ENCODE data around the gene NAT8L.

Gene NAT8L

GRCh38 chr4:2061186-2062131 lies 2.3 kb downstream of the NAT8L start:
- FAIRE-seq (no peak), DNase-seq (ENCODE audit: insufficient read length) (no peak)
- TF ChIP-seq POLR2AphosphoS5 (IDR thresholded peaks at IDR 0.05; ENCODE audit: low read depth, low read length) (no peak), TAF1 (IDR thresholded peaks at IDR 0.05; ENCODE audit: borderline replicate concordance, low read depth, low read length) (no peak), POLR2A (IDR thresholded peaks at IDR 0.05; ENCODE audit: low read depth, low read length) (no peak)

GRCh38 chr4:2062168-2062807 lies 3.2 kb downstream of the NAT8L start:
- FAIRE-seq (no peak), DNase-seq (ENCODE audit: insufficient read length) (no peak)
- no peak for TF ChIP-seq POLR2A (IDR thresholded peaks at IDR 0.05; ENCODE audit: low read depth, low read length)
- TF ChIP-seq TAF1 (IDR thresholded peaks at IDR 0.05; ENCODE audit: borderline replicate concordance, low read depth, low read length), result no peak
- no peak for TF ChIP-seq POLR2AphosphoS5 (IDR thresholded peaks at IDR 0.05; ENCODE audit: low read depth, low read length)

GRCh38 chr4:2062808-2063524 lies 3.8 kb downstream of the NAT8L start:
- DNase-seq (ENCODE audit: insufficient read length) (no peak), FAIRE-seq (no peak)
- TF ChIP-seq POLR2AphosphoS5 (IDR thresholded peaks at IDR 0.05; ENCODE audit: low read depth, low read length), result no peak
- TF ChIP-seq POLR2A (IDR thresholded peaks at IDR 0.05; ENCODE audit: low read depth, low read length), result no peak
- no peak for TF ChIP-seq TAF1 (IDR thresholded peaks at IDR 0.05; ENCODE audit: borderline replicate concordance, low read depth, low read length)

- DNase-seq (ENCODE audit: insufficient read length) (no peak), FAIRE-seq (no peak)
- TF ChIP-seq TAF1 (IDR thresholded peaks at IDR 0.05; ENCODE audit: borderline replicate concordance, low read depth, low read length), result no peak
- TF ChIP-seq POLR2A (IDR thresholded peaks at IDR 0.05; ENCODE audit: low read depth, low read length), result no peak
- no peak for TF ChIP-seq POLR2AphosphoS5 (IDR thresholded peaks at IDR 0.05; ENCODE audit: low read depth, low read length)
These were observed 4.6 kb downstream of the NAT8L start for GRCh38 chr4:2063557-2064275.

- FAIRE-seq (no peak), DNase-seq (ENCODE audit: insufficient read length) (no peak)
- TF ChIP-seq POLR2AphosphoS5 (IDR thresholded peaks at IDR 0.05; ENCODE audit: low read depth, low read length), result no peak
- TF ChIP-seq TAF1 (IDR thresholded peaks at IDR 0.05; ENCODE audit: borderline replicate concordance, low read depth, low read length), result no peak
- no peak for TF ChIP-seq POLR2A (IDR thresholded peaks at IDR 0.05; ENCODE audit: low read depth, low read length)
These were observed 5.3 kb downstream of the NAT8L start for GRCh38 chr4:2064276-2064991.

- FAIRE-seq (no peak), DNase-seq (ENCODE audit: insufficient read length) (no peak)
- TF ChIP-seq POLR2AphosphoS5 (IDR thresholded peaks at IDR 0.05; ENCODE audit: low read depth, low read length) (no peak), TAF1 (IDR thresholded peaks at IDR 0.05; ENCODE audit: borderline replicate concordance, low read depth, low read length) (no peak), POLR2A (IDR thresholded peaks at IDR 0.05; ENCODE audit: low read depth, low read length) (no peak)
These were observed 6.2 kb downstream of the NAT8L start for GRCh38 chr4:2065106-2065930.

- FAIRE-seq (no peak), DNase-seq (ENCODE audit: insufficient read length) (no peak)
- TF ChIP-seq TAF1 (IDR thresholded peaks at IDR 0.05; ENCODE audit: borderline replicate concordance, low read depth, low read length), result no peak
These were observed 7.0 kb downstream of the NAT8L start for GRCh38 chr4:2066011-2066551.

GRCh38 chr4:2066571-2067445 lies 7.7 kb downstream of the NAT8L start:
- DNase-seq (ENCODE audit: insufficient read length) (no peak), FAIRE-seq (no peak)
- no peak for TF ChIP-seq TAF1 (IDR thresholded peaks at IDR 0.05; ENCODE audit: borderline replicate concordance, low read depth, low read length)
- no peak for TF ChIP-seq POLR2A (IDR thresholded peaks at IDR 0.05; ENCODE audit: low read depth, low read length)
- no peak for TF ChIP-seq POLR2AphosphoS5 (IDR thresholded peaks at IDR 0.05; ENCODE audit: low read depth, low read length)
